H9 (cell line): ENCODE measurements around the gene CLMN. TPM values are rescaled to one million over a fixed set of nuclear protein-coding genes. Genes with fewer than 3 reads are reported as not detected.

ENCODE experiments used
- DNase-seq: peaks from one replicate; pipeline ENCODE4 v3.0.0-alpha.2; 2017
- H2AFZ ChIP-seq: one replicate; pipeline ENCODE4 v1.6.1; 2013; ENCODE audit warnings: mild to moderate bottlenecking, low read length, control low read depth, moderate library complexity
- H2AK5ac ChIP-seq: 2 replicates; pipeline ENCODE4 v1.6.1; 2013; ENCODE audit warnings: low read length, control low read depth, mixed read lengths; ENCODE audit not compliant: insufficient read length
- H2BK120ac ChIP-seq: one replicate; pipeline ENCODE4 v1.6.1; 2013; ENCODE audit warnings: low read depth, mild to moderate bottlenecking, low read length, control low read depth, inconsistent platforms; ENCODE audit not compliant: poor library complexity, severe bottlenecking
- H2BK12ac ChIP-seq: 2 replicates; pipeline ENCODE4 v1.6.1; 2013; ENCODE audit warnings: low read length, control low read depth, mixed read lengths, low read depth; ENCODE audit not compliant: insufficient read length
- H2BK15ac ChIP-seq: 2 replicates; pipeline ENCODE4 v1.6.1; 2013; ENCODE audit warnings: low read depth, low read length, control low read depth
- H2BK20ac ChIP-seq: one replicate; pipeline ENCODE4 v1.6.1; 2013; ENCODE audit warnings: low read depth, mild to moderate bottlenecking, low read length, control low read depth, inconsistent platforms; ENCODE audit not compliant: poor library complexity, severe bottlenecking
- H2BK5ac ChIP-seq: 2 replicates; pipeline ENCODE4 v1.6.1; 2013; ENCODE audit warnings: low read length, control low read depth, mixed read lengths; ENCODE audit not compliant: insufficient read length
- H3K14ac ChIP-seq: 2 replicates; pipeline ENCODE4 v1.6.1; 2013; ENCODE audit warnings: low read length, control low read depth; ENCODE audit not compliant: insufficient read depth
- H3K18ac ChIP-seq: 2 replicates; pipeline ENCODE4 v1.6.1; 2013; ENCODE audit warnings: low read depth, mild to moderate bottlenecking, mixed read lengths, low read length, control low read depth; ENCODE audit not compliant: insufficient read length
- H3K23ac ChIP-seq: 2 replicates; pipeline ENCODE4 v1.6.1; 2013; ENCODE audit warnings: low read length, control low read depth, mixed read lengths, low read depth; ENCODE audit not compliant: insufficient read length
- H3K23me2 ChIP-seq: 2 replicates; pipeline ENCODE4 v1.6.1; 2013; ENCODE audit warnings: low read depth, mild to moderate bottlenecking, mixed read lengths, low read length, control low read depth; ENCODE audit not compliant: insufficient read length, poor library complexity, severe bottlenecking
- H3K27ac ChIP-seq: 2 replicates; pipeline ENCODE4 v1.5.1; 2013; ENCODE audit warnings: low read length, control low read depth, mixed read lengths, low read depth; ENCODE audit not compliant: insufficient read length
- H3K27me3 ChIP-seq: 2 replicates; pipeline ENCODE4 v1.6.1; 2013; ENCODE audit warnings: low read length, control low read depth, inconsistent platforms; ENCODE audit not compliant: insufficient read depth
- H3K4ac ChIP-seq: 2 replicates; pipeline ENCODE4 v1.6.1; 2013; ENCODE audit warnings: low read depth, mild to moderate bottlenecking, control low read depth, inconsistent platforms, low read length, moderate library complexity
- H3K4me1 ChIP-seq: 2 replicates; pipeline ENCODE4 v1.6.1; 2013; ENCODE audit warnings: low read length, control low read depth, inconsistent platforms; ENCODE audit not compliant: insufficient read depth
- H3K4me2 ChIP-seq: 2 replicates; pipeline ENCODE4 v1.6.1; 2013; ENCODE audit warnings: low read length, control low read depth, mixed read lengths; ENCODE audit not compliant: insufficient read length, insufficient read depth
- H3K56ac ChIP-seq: 2 replicates; pipeline ENCODE4 v1.6.1; 2013; ENCODE audit warnings: low read depth, mild to moderate bottlenecking, mixed read lengths, low read length, control low read depth; ENCODE audit not compliant: insufficient read length
- H3K79me1 ChIP-seq: 2 replicates; pipeline ENCODE4 v1.6.1; 2013; ENCODE audit warnings: low read depth, mild to moderate bottlenecking, moderate library complexity, low read length, control low read depth, inconsistent platforms; ENCODE audit not compliant: insufficient read depth, poor library complexity, severe bottlenecking
- H3K79me2 ChIP-seq: 2 replicates; pipeline ENCODE4 v1.6.1; 2013; ENCODE audit warnings: low read length, control low read depth, inconsistent platforms; ENCODE audit not compliant: insufficient read depth
- H3K9ac ChIP-seq: 2 replicates; pipeline ENCODE4 v1.6.1; 2013; ENCODE audit warnings: low read length, control low read depth, mixed read lengths; ENCODE audit not compliant: insufficient read length; ENCODE audit errors: extremely low read depth
- H3K9me3 ChIP-seq: one replicate; pipeline ENCODE4 v1.6.1; 2013; ENCODE audit warnings: low read depth, low read length, inconsistent platforms; ENCODE audit not compliant: control insufficient read depth
- H3T11ph ChIP-seq: one replicate; pipeline ENCODE4 v1.6.1; 2013; ENCODE audit warnings: mild to moderate bottlenecking, low read length, control low read depth, inconsistent platforms
- H4K20me1 ChIP-seq: one replicate; pipeline ENCODE4 v1.6.1; 2013; ENCODE audit not compliant: control insufficient read depth, insufficient read length, insufficient read depth
- H4K5ac ChIP-seq: 2 replicates; pipeline ENCODE4 v1.6.1; 2013; ENCODE audit warnings: low read depth, mild to moderate bottlenecking, mixed read lengths, low read length, control low read depth; ENCODE audit not compliant: insufficient read length
- H4K8ac ChIP-seq: replicated peaks from 2 replicates; pipeline ENCODE4 v1.6.1; 2013; ENCODE audit warnings: low read length, control low read depth, mixed read lengths, low read depth; ENCODE audit not compliant: insufficient read length
- H4K91ac ChIP-seq: 2 replicates; pipeline ENCODE4 v1.6.1; 2013; ENCODE audit warnings: low read depth, mild to moderate bottlenecking, moderate library complexity, mixed read lengths, low read length, control low read depth; ENCODE audit not compliant: insufficient read length
- H3K27ac Mint-ChIP-seq, 3 experiments: 2 replicates in 2 of 3; 3 replicates in 1 of 3; pipeline ENCODE4 v1.8.0; 2020 to 2021; ENCODE audit warnings: mixed read lengths in 3 of 3, mild to moderate bottlenecking in 1 of 3, moderate library complexity in 1 of 3
- H3K27me3 Mint-ChIP-seq: 2 replicates; pipeline ENCODE4 v1.8.0; 2021; ENCODE audit warnings: low read depth, mild to moderate bottlenecking, moderate library complexity, mixed read lengths
- H3K36me3 Mint-ChIP-seq, 3 experiments: 2 replicates in 2 of 3; 3 replicates in 1 of 3; pipeline ENCODE4 v1.8.0; 2020 to 2021; ENCODE audit warnings: low read depth in 3 of 3, mixed read lengths in 3 of 3; ENCODE audit not compliant: insufficient read depth in 1 of 3
- H3K4me1 Mint-ChIP-seq, 2 experiments: 2 replicates each; pipeline ENCODE4 v1.8.0; 2020; ENCODE audit warnings: mixed read lengths in 2 of 2
- H3K4me3 Mint-ChIP-seq, 2 experiments: 2 replicates in 1 of 2; 3 replicates in 1 of 2; pipeline ENCODE4 v1.8.0; 2020 to 2021; ENCODE audit warnings: mild to moderate bottlenecking in 2 of 2, mixed read lengths in 2 of 2, moderate library complexity in 1 of 2
- H3K9me3 Mint-ChIP-seq, 2 experiments: 2 replicates in 1 of 2; 3 replicates in 1 of 2; pipeline ENCODE4 v1.8.0; 2020; ENCODE audit warnings: mild to moderate bottlenecking in 2 of 2, mixed read lengths in 2 of 2, moderate library complexity in 1 of 2
- WGBS: extraction: QIAGEN DNeasy Blood & Tissue Kit; methylation state at CpG from one replicate; pipeline ENCODE4 v1.1.7; 2013; ENCODE audit warnings: missing lambda C conversion rate, low lambda C conversion rate, mixed read lengths; ENCODE audit not compliant: insufficient read length; ENCODE audit errors: extremely low coverage; 5-methylcytosine and 5-hydroxymethylcytosine counted together
- total RNA-seq: library from RNA; stranded (reverse); gene quantifications from 2 replicates; pipeline ENCODE4 v1.2.1, GENCODE V29; 2021
- TF ChIP-seq, protein P1 (sequence below): fragments of 200-600 bp; sonication (generic); conservative IDR thresholded peaks from 3 replicates; pipeline ENCODE4 v1.8.0; 2021; ENCODE audit warnings: antibody characterized with exemption, mild to moderate bottlenecking

Gene CLMN
- total RNA-seq, 1 experiment from 2014 or later = 7.6 TPM

DNA sequence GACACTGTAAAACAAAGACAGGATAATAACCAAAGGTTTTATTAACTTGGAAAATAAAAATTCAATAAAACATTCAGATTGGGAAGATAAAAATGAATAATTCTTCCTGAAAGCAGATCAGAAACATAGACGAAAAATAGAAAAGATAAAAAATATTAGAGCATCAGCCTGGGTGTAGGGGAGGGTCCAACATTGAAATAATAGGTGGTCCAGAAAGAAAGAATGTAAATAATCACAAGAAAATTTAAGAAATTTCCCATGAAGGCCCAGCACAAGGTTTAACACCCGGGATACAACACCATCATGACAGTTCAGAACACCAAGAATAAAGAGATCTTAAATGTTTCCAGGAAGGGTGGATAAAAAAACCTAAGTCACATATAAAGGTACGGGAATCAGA lies 131.3 kb downstream of the CLMN start:
- H3K23ac ChIP-seq = no peak overlapping the region
- H3K27me3 ChIP-seq = no peaks in the 10 kb centered on the region
- H2BK5ac ChIP-seq = no peak overlapping the region
- no peak overlapping the region for H3K4me2 ChIP-seq
- H3K27ac ChIP-seq = no peak overlapping the region
- DNase-seq = no peak
- no peak overlapping the region for H3K56ac ChIP-seq
- H3K4me1 ChIP-seq = 0 out of 2 replicates have a peak, but pooled peaks cover 2% of the 10 kb centered on the region
- H3K9me3 ChIP-seq = no peaks in the 10 kb centered on the region
- no peak overlapping the region for H2BK15ac ChIP-seq
- no peak overlapping the region for H3K4ac ChIP-seq
- Mint-ChIP-seq H3K9me3 (peaks cover 10 to 17% of the 10 kb centered on the region in 2 experiments; a peak in 4 of 5 replicates), H3K36me3 (peaks cover 4 to 17% (median 5%) of the 10 kb centered on the region in 3 experiments; a peak in 5 of 7 replicates), H3K4me3 (no peak overlapping the region; a peak in 1 of 5 replicates), H3K4me1 (peaks cover 5 to 14% of the 10 kb centered on the region in 2 experiments), H3K27ac (no peak overlapping the region), H3K27me3 (peaks cover 4% of the 10 kb centered on the region)
- H2AK5ac ChIP-seq = no peak overlapping the region
- no peak overlapping the region for H2BK12ac ChIP-seq
- H3K79me1 ChIP-seq = no peaks in the 10 kb centered on the region
- H4K8ac ChIP-seq = no peak overlapping the region
- no peak overlapping the region for H2AFZ ChIP-seq
- no peak overlapping the region for H3K14ac ChIP-seq
- H3K9ac ChIP-seq = no peak overlapping the region
- no peak overlapping the region for H3K18ac ChIP-seq
- H3K23me2 ChIP-seq = no peaks in the 10 kb centered on the region
- no peaks in the 10 kb centered on the region for H4K20me1 ChIP-seq
- no peak overlapping the region for H4K5ac ChIP-seq
- H3T11ph ChIP-seq = no peak overlapping the region
- TF ChIP-seq, protein P1, sequence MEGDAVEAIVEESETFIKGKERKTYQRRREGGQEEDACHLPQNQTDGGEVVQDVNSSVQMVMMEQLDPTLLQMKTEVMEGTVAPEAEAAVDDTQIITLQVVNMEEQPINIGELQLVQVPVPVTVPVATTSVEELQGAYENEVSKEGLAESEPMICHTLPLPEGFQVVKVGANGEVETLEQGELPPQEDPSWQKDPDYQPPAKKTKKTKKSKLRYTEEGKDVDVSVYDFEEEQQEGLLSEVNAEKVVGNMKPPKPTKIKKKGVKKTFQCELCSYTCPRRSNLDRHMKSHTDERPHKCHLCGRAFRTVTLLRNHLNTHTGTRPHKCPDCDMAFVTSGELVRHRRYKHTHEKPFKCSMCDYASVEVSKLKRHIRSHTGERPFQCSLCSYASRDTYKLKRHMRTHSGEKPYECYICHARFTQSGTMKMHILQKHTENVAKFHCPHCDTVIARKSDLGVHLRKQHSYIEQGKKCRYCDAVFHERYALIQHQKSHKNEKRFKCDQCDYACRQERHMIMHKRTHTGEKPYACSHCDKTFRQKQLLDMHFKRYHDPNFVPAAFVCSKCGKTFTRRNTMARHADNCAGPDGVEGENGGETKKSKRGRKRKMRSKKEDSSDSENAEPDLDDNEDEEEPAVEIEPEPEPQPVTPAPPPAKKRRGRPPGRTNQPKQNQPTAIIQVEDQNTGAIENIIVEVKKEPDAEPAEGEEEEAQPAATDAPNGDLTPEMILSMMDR = no peak
- no peak overlapping the region for H2BK20ac ChIP-seq
- no CpG with 5 or more reads among the region's 3 CpGs for WGBS
- no peak overlapping the region for H4K91ac ChIP-seq
- no peak overlapping the region for H2BK120ac ChIP-seq
- H3K79me2 ChIP-seq = no peaks in the 10 kb centered on the region
